H1 (cell line): ENCODE data around the gene TNFSF12. TPM values are rescaled to one million over a fixed set of nuclear protein-coding genes. Genes with fewer than 3 reads are reported as not detected.

Source experiments
- CTCF ChIA-PET: fragments of 300-600 bp; sonication (Branson Sonifier 250); formaldehyde crosslinking; loops from one replicate; lab custom pipeline; 2021; ENCODE audit not compliant: partially characterized antibody; lab: Charles Lee
- POLR2A ChIA-PET: fragments of 300-600 bp; sonication (Branson Sonifier 250); formaldehyde crosslinking; loops from one replicate; lab custom pipeline; 2021; ENCODE audit warnings: inconsistent platforms; ENCODE audit not compliant: partially characterized antibody; lab: Charles Lee
- DNase-seq, 2 experiments: peaks; one replicate each; pipeline versions ENCODE4 v3.0.0 to v3.0.0-alpha.2; 2010 to 2022; ENCODE audit warnings: low spot score in 2 of 2, low read depth in 1 of 2, mixed read lengths in 1 of 2
- FAIRE-seq: peaks from 2 replicates; lab custom pipeline; 2011; peaks lifted over from hg19 to GRCh38; lab: Jason Lieb, UNC
- H2AFZ ChIP-seq: 2 replicates; pipeline ENCODE4 v1.8.1; 2012; ENCODE audit warnings: low read length, inconsistent platforms
- H2AK5ac ChIP-seq: 2 replicates; pipeline ENCODE4 v1.6.1; 2013; ENCODE audit warnings: low read depth, low read length
- H2BK120ac ChIP-seq: replicated peaks from 2 replicates; pipeline ENCODE3; 2013; ENCODE audit warnings: low read depth, low read length, inconsistent platforms
- H2BK12ac ChIP-seq: 2 replicates; pipeline ENCODE4 v1.6.1; 2013; ENCODE audit warnings: low read depth, low read length
- H2BK15ac ChIP-seq: 2 replicates; pipeline ENCODE4 v1.6.1; 2013; ENCODE audit warnings: low read length
- H2BK20ac ChIP-seq: 2 replicates; pipeline ENCODE4 v1.6.1; 2013; ENCODE audit warnings: low read length
- H2BK5ac ChIP-seq: 2 replicates; pipeline ENCODE4 v1.6.1; 2013; ENCODE audit warnings: low read depth, low read length
- H3K14ac ChIP-seq: 2 replicates; pipeline ENCODE4 v1.6.1; 2013; ENCODE audit warnings: inconsistent platforms; ENCODE audit not compliant: insufficient read length
- H3K18ac ChIP-seq: 2 replicates; pipeline ENCODE4 v1.6.1; 2013; ENCODE audit warnings: low read length; ENCODE audit errors: extremely low read depth
- H3K23ac ChIP-seq: 2 replicates; pipeline ENCODE4 v1.6.1; 2013; ENCODE audit warnings: inconsistent platforms; ENCODE audit not compliant: insufficient read length
- H3K23me2 ChIP-seq: 2 replicates; pipeline ENCODE4 v1.6.1; 2013; ENCODE audit warnings: low read depth, low read length
- H3K27ac ChIP-seq: 2 replicates; pipeline ENCODE4 v1.6.1; 2011; ENCODE audit warnings: low read depth, low read length, inconsistent platforms
- H3K27me3 ChIP-seq, 4 experiments: replicated peaks in 1 of 4; 1 replicate in 1 of 4; 2 replicates in 3 of 4; pipeline versions ENCODE4 v1.6.1 to v1.8.1; 2011 to 2013; ENCODE audit warnings: low read length in 3 of 4, mild to moderate bottlenecking in 3 of 4, inconsistent platforms in 2 of 4, mixed read lengths in 2 of 4, moderate library complexity in 1 of 4; ENCODE audit not compliant: control insufficient read depth in 3 of 4, insufficient read depth in 3 of 4; ENCODE audit errors: extremely low read depth in 1 of 4
- H3K36me3 ChIP-seq, 4 experiments: 2 replicates each; pipeline versions ENCODE4 v1.6.1 to v1.8.1; 2011 to 2013; ENCODE audit warnings: mild to moderate bottlenecking in 4 of 4, low read length in 3 of 4, moderate library complexity in 2 of 4, control low read depth in 1 of 4, inconsistent platforms in 1 of 4; ENCODE audit not compliant: insufficient read depth in 4 of 4, control insufficient read depth in 2 of 4
- H3K4ac ChIP-seq: replicated peaks from 2 replicates; pipeline ENCODE3; 2013; ENCODE audit warnings: low read length, low read depth, mixed read lengths, inconsistent platforms; ENCODE audit not compliant: insufficient read length
- H3K4me1 ChIP-seq, 4 experiments: replicated peaks in 1 of 4; 1 replicate in 1 of 4; 2 replicates in 3 of 4; pipeline versions ENCODE4 v1.6.1 to v1.8.1; 2011 to 2013; ENCODE audit warnings: low read length in 3 of 4, inconsistent platforms in 2 of 4, mixed read lengths in 1 of 4; ENCODE audit not compliant: insufficient read depth in 4 of 4, control insufficient read depth in 3 of 4
- H3K4me2 ChIP-seq, 2 experiments: 2 replicates each; pipeline versions ENCODE4 v1.6.1 to v1.8.1; 2011 to 2013; ENCODE audit warnings: low read depth in 2 of 2, low read length in 2 of 2, control low read depth in 1 of 2, inconsistent platforms in 1 of 2, mild to moderate bottlenecking in 1 of 2; ENCODE audit not compliant: insufficient read depth in 1 of 2
- H3K4me3 ChIP-seq, 4 experiments: fragments of 200-600, 300-600 bp in 1 of 4; sonication (generic), shearing (Covaris generic), sonication (Bioruptor Twin) in 1 of 4; 2 replicates each; pipeline versions ENCODE4 v1.5.1 to v1.8.1; 2011 to 2016; ENCODE audit warnings: low read length in 4 of 4, low read depth in 3 of 4, control low read depth in 2 of 4, inconsistent platforms in 2 of 4, mild to moderate bottlenecking in 2 of 4, mixed read lengths in 1 of 4, moderate library complexity in 1 of 4; ENCODE audit not compliant: insufficient read depth in 2 of 4; ENCODE audit errors: extremely low read depth in 1 of 4
- H3K56ac ChIP-seq: replicated peaks from 2 replicates; pipeline ENCODE3; 2013; ENCODE audit warnings: low read depth, mild to moderate bottlenecking, mixed read lengths, low read length, inconsistent platforms; ENCODE audit not compliant: insufficient read length
- H3K79me1 ChIP-seq: 2 replicates; pipeline ENCODE4 v1.6.1; 2013; ENCODE audit warnings: low read depth, low read length, control low read depth
- H3K79me2 ChIP-seq, 2 experiments: 2 replicates each; pipeline versions ENCODE4 v1.6.1 to v1.8.1; 2012 to 2013; ENCODE audit warnings: low read length in 2 of 2, mild to moderate bottlenecking in 2 of 2, inconsistent platforms in 1 of 2; ENCODE audit not compliant: insufficient read depth in 2 of 2, control insufficient read depth in 1 of 2
- H3K9ac ChIP-seq, 4 experiments: replicated peaks in 1 of 4; 1 replicate in 1 of 4; 2 replicates in 3 of 4; pipeline versions ENCODE4 v1.6.1 to v1.8.1; 2011 to 2013; ENCODE audit warnings: low read depth in 3 of 4, low read length in 3 of 4, control low read depth in 2 of 4, mild to moderate bottlenecking in 2 of 4, moderate library complexity in 2 of 4, inconsistent platforms in 1 of 4; ENCODE audit errors: extremely low read depth in 1 of 4
- H3K9me3 ChIP-seq, 2 experiments: 2 replicates each; pipeline versions ENCODE4 v1.6.1 to v1.8.1; 2012 to 2013; ENCODE audit warnings: mild to moderate bottlenecking in 2 of 2, moderate library complexity in 2 of 2, control low read depth in 1 of 2, inconsistent platforms in 1 of 2, low read depth in 1 of 2, low read length in 1 of 2, mixed read lengths in 1 of 2; ENCODE audit not compliant: insufficient read depth in 2 of 2
- H4K20me1 ChIP-seq, 2 experiments: replicated peaks in 1 of 2; 2 replicates each; pipeline versions ENCODE3 to v1.8.1; 2011 to 2013; ENCODE audit warnings: inconsistent platforms in 2 of 2, low read length in 2 of 2, mild to moderate bottlenecking in 1 of 2; ENCODE audit not compliant: insufficient read depth in 2 of 2, control insufficient read depth in 1 of 2
- H4K5ac ChIP-seq: 2 replicates; pipeline ENCODE4 v1.6.1; 2013; ENCODE audit warnings: low read length, low read depth, mixed read lengths, inconsistent platforms; ENCODE audit not compliant: insufficient read length
- H4K8ac ChIP-seq: 2 replicates; pipeline ENCODE4 v1.8.0; 2013; ENCODE audit warnings: mild to moderate bottlenecking, moderate library complexity, low read length, inconsistent platforms; ENCODE audit not compliant: insufficient read depth; ENCODE audit errors: extremely low read depth
- H4K91ac ChIP-seq: replicated peaks from 2 replicates; pipeline ENCODE3; 2013; ENCODE audit warnings: low read length, mixed read lengths, inconsistent platforms; ENCODE audit not compliant: insufficient read length
- CTCF ChIP-seq, 3 experiments: IDR thresholded peaks; 1 replicate in 2 of 3; 2 replicates in 1 of 3; pipeline versions ENCODE4 v1.5.1 to v1.6.1; 2011; ENCODE audit warnings: low read length in 3 of 3, mild to moderate bottlenecking in 3 of 3, inconsistent platforms in 2 of 3, low read depth in 1 of 3, moderate library complexity in 1 of 3; ENCODE audit not compliant: insufficient read depth in 1 of 3; ENCODE audit errors: control extremely low read depth in 1 of 3
- EGR1 ChIP-seq: IDR thresholded peaks from 2 replicates; pipeline ENCODE4 v1.6.1; 2011; ENCODE audit warnings: low read depth, low read length, borderline replicate concordance
- HDAC2 ChIP-seq, 2 experiments: fragments of 300-600 bp in 1 of 2; sonication (generic) in 1 of 2; IDR thresholded peaks; 2 replicates each; pipeline ENCODE4 v1.6.1; 2011 to 2012; ENCODE audit warnings: low read depth in 2 of 2, low read length in 2 of 2, mild to moderate bottlenecking in 2 of 2, moderate library complexity in 2 of 2, borderline replicate concordance in 1 of 2, inconsistent platforms in 1 of 2
- KDM1A ChIP-seq: fragments of 200-600, 300-600 bp; sonication (generic); IDR thresholded peaks from 2 replicates; pipeline ENCODE4 v1.7.1; 2016; ENCODE audit warnings: mild to moderate bottlenecking, low read length, borderline replicate concordance
- RAD21 ChIP-seq, 2 experiments: IDR thresholded peaks in 1 of 2; conservative IDR thresholded peaks in 1 of 2; 2 replicates each; pipeline ENCODE4 v1.6.1; 2011; ENCODE audit warnings: low read depth in 2 of 2, low read length in 2 of 2, improper control_type of control experiment in 1 of 2, inconsistent platforms in 1 of 2, mild to moderate bottlenecking in 1 of 2, moderate library complexity in 1 of 2
- SIRT6 ChIP-seq: IDR thresholded peaks from one replicate; pipeline ENCODE4 v1.7.1; 2012; ENCODE audit warnings: low read length, inconsistent platforms
- SP4 ChIP-seq: IDR thresholded peaks from 2 replicates; pipeline ENCODE4 v1.6.1; 2012; ENCODE audit warnings: low read length, inconsistent platforms
- TAF7 ChIP-seq: optimal IDR thresholded peaks from 2 replicates; pipeline ENCODE3; 2011; ENCODE audit warnings: low read depth, mild to moderate bottlenecking, inconsistent platforms, low read length, moderate library complexity, borderline replicate concordance
- TCF12 ChIP-seq: IDR thresholded peaks from 2 replicates; pipeline ENCODE4 v1.6.1; 2011; ENCODE audit warnings: low read depth, mild to moderate bottlenecking, low read length
- TEAD4 ChIP-seq: IDR thresholded peaks from 2 replicates; pipeline ENCODE4 v1.6.1; 2012; ENCODE audit warnings: low read depth, low read length, inconsistent platforms, mixed read lengths
- WGBS, 2 experiments: shearing (Covaris generic) in 1 of 2; methylation state at CpG; one replicate each; pipeline versions ENCODE4 v1.1.6 to v1.1.7; 2013 to 2015; ENCODE audit warnings: low lambda C conversion rate in 2 of 2, mixed read lengths in 2 of 2, inconsistent platforms in 1 of 2, low coverage in 1 of 2, missing lambda C conversion rate in 1 of 2; ENCODE audit not compliant: insufficient replicate concordance in 2 of 2, insufficient coverage in 1 of 2, insufficient read length in 1 of 2; ENCODE audit errors: extremely low coverage in 1 of 2, missing lambda C conversion rate in 1 of 2; 5-methylcytosine and 5-hydroxymethylcytosine counted together
- polyA plus RNA-seq, 7 experiments: library from polyadenylated mRNA; depleted of rRNA in 3 of 7; stranded (reverse) in 5 of 7; unstranded in 2 of 7; fragments of >200 nt in 5 of 7; fragments of 200-250 nt in 2 of 7; gene quantifications; 1 replicate in 5 of 7; 2 replicates in 1 of 7; 4 replicates in 1 of 7; pipeline versions ENCODE4 v1.2.1 to v1.2.3, GENCODE V29; 2011 to 2013; ENCODE audit warnings: missing spikeins in 2 of 7, mixed read lengths in 2 of 7
- total RNA-seq: library from RNA; stranded (reverse); fragmentation: NEBNext Ultra II Directional; extraction: Animal tissue kit (Norgen Biotek cat#: 25700); gene quantifications from 2 replicates; pipeline ENCODE4 v1.2.1, GENCODE V29; 2021
- TF ChIP-seq, protein P1 (sequence below): IDR thresholded peaks from 2 replicates; pipeline ENCODE4 v1.6.1; 2012; ENCODE audit warnings: inconsistent platforms

Gene TNFSF12
- total and polyA plus RNA-seq, 2 of the 8 experiments (the other 6 are each of a cell fraction or from before 2014, with no cell fraction given): 7.2 to 9.6 TPM

GRCh38 chr17:7509937-7510336 lies 38.9 kb upstream of the TNFSF12 start:
- Histone ChIP-seq H4K5ac (no peak overlapping the region), H2AFZ (no peak overlapping the region), H3K4me2 (no peak overlapping the region), H3K4ac (no peak overlapping the region), H4K8ac (no peak overlapping the region), H4K91ac (no peak overlapping the region), H2BK5ac (no peak overlapping the region), H4K20me1 (peaks cover 0 to 18% of the 10 kb centered on the region in 2 experiments), H3K23me2 (peaks cover 5% of the 10 kb centered on the region; the same call in 1 of the 2 replicates), H3K56ac (no peak overlapping the region), H3K27me3 (no peaks in the 10 kb centered on the region), H3K4me1 (no peaks in the 10 kb centered on the region), H3K4me3 (no peak overlapping the region), H2BK15ac (no peak overlapping the region), H2BK120ac (no peak overlapping the region), H2BK20ac (no peak overlapping the region), H3K18ac (no peak overlapping the region), H3K14ac (no peak overlapping the region), H3K23ac (no peak overlapping the region), H3K9ac (no peak overlapping the region), H2AK5ac (no peak overlapping the region), H3K27ac (no peak overlapping the region), H3K36me3 (peaks cover 32 to 82% (median 69%) of the 10 kb centered on the region in 4 experiments), H3K79me2 (no peaks in the 10 kb centered on the region), H3K79me1 (no peaks in the 10 kb centered on the region), H3K9me3 (no peaks in the 10 kb centered on the region; a peak in 1 of 4 replicates), H2BK12ac (no peak overlapping the region)
- POLR2A ChIA-PET: interaction anchor here (1.4 to 3.8 kb wide), 4 partner anchors 9 to 51 kb away, joined by 4 to 21 read pairs (median 14); partner anchors contain the start of genes POLR2A and SENP3
- 90% methylated on average over 5 of the region's 5 CpGs; no CpG with 5 or more reads in 1 of the 2 experiments for WGBS, 2 experiments
- CTCF ChIA-PET: interaction anchor here (1.2 to 2.3 kb wide), 3 partner anchors 19 to 64 kb away, joined by 3 to 10 read pairs (median 4); partner anchors contain the start of gene SENP3
- FAIRE-seq: no peak
- no peak for DNase-seq
- TF ChIP-seq CTCF (IDR thresholded peaks at IDR 0.05; ENCODE audit: control extremely low read depth in 1 of 3, insufficient read depth in 1 of 3, low read depth in 1 of 3, low read length in 3 of 3): no peak
- TF ChIP-seq KDM1A: no peak
- TF ChIP-seq, protein P1, sequence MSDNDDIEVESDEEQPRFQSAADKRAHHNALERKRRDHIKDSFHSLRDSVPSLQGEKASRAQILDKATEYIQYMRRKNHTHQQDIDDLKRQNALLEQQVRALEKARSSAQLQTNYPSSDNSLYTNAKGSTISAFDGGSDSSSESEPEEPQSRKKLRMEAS: no peak
- TF ChIP-seq SIRT6: no peak
- no peak for TF ChIP-seq SP4
- no peak for TF ChIP-seq TCF12
- TF ChIP-seq EGR1: no peak
- no peak for TF ChIP-seq TEAD4
- no peak for TF ChIP-seq HDAC2 (IDR thresholded peaks at IDR 0.05; ENCODE audit: borderline replicate concordance in 1 of 2, low read depth in 2 of 2, low read length in 2 of 2)
- TF ChIP-seq TAF7: no peak
- TF ChIP-seq RAD21 (IDR thresholded peaks at IDR 0.05 in 1 of 2, conservative IDR thresholded peaks at IDR 0.05 in 1 of 2; ENCODE audit: low read depth in 2 of 2, low read length in 2 of 2): no peak
